ENCODE data around the gene PHF14. TPM values are rescaled to one million over a fixed set of nuclear protein-coding genes. Genes with fewer than 3 reads are reported as not detected.

PHF14 gene
- total and polyA plus RNA-seq, 2 donors (not counting 3 experiments of a cell fraction or from before 2014, with no cell fraction given), result 8.8 to 43.4 TPM

- ChIA-PET CTCF (interaction anchor here (1.3 to 2.3 kb wide), 2 partner anchors 34 to 271 kb away, joined by 3 to 15 read pairs; no protein-coding TSS in a partner anchor), POLR2A (interaction anchor here (0.7 to 1.7 kb wide), 2 partner anchors 24 to 33 kb away, joined by 3 to 9 read pairs; partner anchors contain the start of gene PHF14)
Measured at GRCh38 chr7:10940704-10941355, 32.8 kb upstream of the PHF14 start.

More at GRCh38 chr7:10940704-10941355, 32.8 kb upstream of the PHF14 start:
- intact Hi-C loops (cut with micrococcal nuclease), result loop anchor here (1.0 kb wide), 3 partner anchors 32 to 271 kb away; partner anchors contain the start of gene PHF14
- Histone ChIP-seq H2AFZ (ENCODE audit: low read depth, low read length) (peak overlapping the region; percentile 85), H3K27ac (ENCODE audit: insufficient read depth, low read depth, low read length) (peak overlapping the region; percentile 99), H3K79me2 (ENCODE audit: control insufficient read depth, insufficient read depth, low read length) (peaks cover 26% of the 10 kb centered on the region), H4K20me1 (replicated peaks; ENCODE audit: control insufficient read depth, extremely low read depth, insufficient read depth, low read length) (no peaks in the 10 kb centered on the region), H3K4me3 (replicated peaks in 1 of 3; ENCODE audit: insufficient read depth in 1 of 3, low read depth in 1 of 3, low read length in 3 of 3) (peak overlapping the region; percentile 40 to 67 (median 47)), H3K4me1 (ENCODE audit: control insufficient read depth, extremely low read depth, insufficient read depth, low read length) (peaks cover 16% of the 10 kb centered on the region), H3K36me3 (ENCODE audit: control insufficient read depth in 2 of 2, extremely low read depth in 1 of 2, insufficient read depth in 2 of 2, low read length in 2 of 2) (no peaks in the 10 kb centered on the region), H3K9ac (replicated peaks; ENCODE audit: extremely low read depth, insufficient read depth, low read length) (peak overlapping the region; percentile 99), H3K4me2 (ENCODE audit: insufficient read depth, low read length) (peak overlapping the region; percentile 92), H3K9me3 (replicated peaks; ENCODE audit: control insufficient read depth, insufficient read depth, low read length) (no peaks in the 10 kb centered on the region), H3K27me3 (ENCODE audit: control insufficient read depth in 2 of 2, insufficient read depth in 2 of 2, low read length in 2 of 2) (no peaks in the 10 kb centered on the region), H3K9me1 (replicated peaks; ENCODE audit: control insufficient read depth, extremely low read depth, insufficient read depth, low read length) (no peaks in the 10 kb centered on the region)
- BruUV-seq (replicated peaks), result no TSS peak
- TF ChIP-seq MAX (IDR thresholded peaks at IDR 0.05; ENCODE audit: insufficient read depth, insufficient read length) (no peak), EZH2 (IDR thresholded peaks at IDR 0.05; ENCODE audit: borderline replicate concordance, low read depth, low read length, severe bottlenecking) (no peak), CTCF (IDR thresholded peaks at IDR 0.05; ENCODE audit: extremely low read depth in 1 of 2, insufficient read depth in 1 of 2, low read depth in 1 of 2, low read length in 2 of 2) (no peak), MYC (IDR thresholded peaks at IDR 0.05; ENCODE audit: low read depth, low read length) (no peak), POLR2A (IDR thresholded peaks at IDR 0.05; ENCODE audit: low read depth, low read length) (no peak), POLR2AphosphoS5 (IDR thresholded peaks at IDR 0.05; ENCODE audit: insufficient read depth, low read depth, low read length) (no peak), FOS (IDR thresholded peaks at IDR 0.05; ENCODE audit: borderline replicate concordance, insufficient read depth, low read length) (no peak), JUN (IDR thresholded peaks at IDR 0.05; ENCODE audit: borderline replicate concordance, insufficient read depth, insufficient read length, low read depth) (no peak), GATA2 (IDR thresholded peaks at IDR 0.05; ENCODE audit: insufficient read depth, insufficient read length, low read depth, low read length) (no peak)
- dilution Hi-C loops (cut with MboI; ENCODE audit: extremely low pct_ligation_motif_present, low sequenced_read_pairs), result no loop called here
- no peak for FAIRE-seq
- no peak for DNase-seq (ENCODE audit: low read depth, low spot score)
